ENCODE results near the gene NHS.

GRCh38 chrX:17465802-17466201 is 90.8 kb downstream of the NHS start:
- no peak for TF ChIP-seq CTCF (IDR thresholded peaks at IDR 0.05)
- no peak for TF ChIP-seq POLR2A (IDR thresholded peaks at IDR 0.05)

Data from thyroid gland (tissue), 4 donors.